Neural cell (in vitro differentiated cells): ENCODE data around the gene GAPVD1.

ENCODE experiments used
- EP300 ChIP-seq: fragments of 450-650 bp; conservative IDR thresholded peaks from 2 replicates; pipeline ENCODE4 v1.6.1; 2014; ENCODE audit warnings: antibody characterized with exemption, mild to moderate bottlenecking, moderate library complexity; ENCODE audit not compliant: poor library complexity, severe bottlenecking
- EZH2 ChIP-seq: fragments of 200-600, 300-800 bp; shearing (Covaris generic), sonication (generic); IDR thresholded peaks from 2 replicates; pipeline ENCODE4 v1.6.1; 2014; ENCODE audit warnings: antibody characterized with exemption, low read length, borderline replicate concordance, mild to moderate bottlenecking; ENCODE audit not compliant: insufficient read depth, poor library complexity, severe bottlenecking
- RAD21 ChIP-seq: fragments of 450-650 bp; conservative IDR thresholded peaks from 2 replicates; pipeline ENCODE4 v1.6.1; 2014; ENCODE audit warnings: antibody characterized with exemption, mild to moderate bottlenecking, moderate library complexity
- SMC3 ChIP-seq: fragments of 450-650 bp; conservative IDR thresholded peaks from 2 replicates; pipeline ENCODE4 v1.6.1; 2014; ENCODE audit warnings: antibody characterized with exemption, mild to moderate bottlenecking, moderate library complexity; ENCODE audit not compliant: poor library complexity
- TF ChIP-seq, protein P1 (sequence below): fragments of 450-650 bp; IDR thresholded peaks from 2 replicates; pipeline ENCODE4 v1.5.1; 2014; ENCODE audit warnings: antibody characterized with exemption, mild to moderate bottlenecking, moderate library complexity; ENCODE audit not compliant: poor library complexity, severe bottlenecking
- TF ChIP-seq, protein P2 (sequence below): IDR thresholded peaks from 2 replicates; pipeline ENCODE4 v1.6.1; 2012; ENCODE audit warnings: borderline replicate concordance

DNA sequence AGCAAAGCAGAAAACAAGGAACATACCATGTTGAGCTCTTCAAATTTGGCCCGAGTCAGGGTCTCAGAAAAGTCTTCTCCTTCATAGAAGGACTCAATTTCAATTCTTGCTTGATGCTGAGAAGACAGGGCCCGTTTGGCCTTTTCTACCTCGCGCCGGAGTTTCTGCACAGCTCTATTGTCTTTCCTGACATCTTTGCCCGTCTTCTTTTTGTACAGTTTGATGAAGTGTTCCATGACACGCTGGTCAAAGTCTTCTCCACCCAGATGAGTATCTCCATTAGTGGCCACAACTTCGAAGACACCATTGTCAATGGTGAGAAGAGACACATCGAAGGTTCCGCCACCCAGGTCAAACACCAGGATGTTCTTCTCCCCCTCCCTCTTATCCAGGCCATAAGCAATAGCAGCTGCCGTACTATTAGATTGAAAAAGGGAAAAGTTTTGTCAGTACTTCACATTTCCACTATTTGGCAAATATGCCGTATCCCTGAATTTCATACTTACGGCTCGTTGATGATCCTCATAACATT, 22.6 kb upstream of the GAPVD1 start:
- TF ChIP-seq, protein P1, sequence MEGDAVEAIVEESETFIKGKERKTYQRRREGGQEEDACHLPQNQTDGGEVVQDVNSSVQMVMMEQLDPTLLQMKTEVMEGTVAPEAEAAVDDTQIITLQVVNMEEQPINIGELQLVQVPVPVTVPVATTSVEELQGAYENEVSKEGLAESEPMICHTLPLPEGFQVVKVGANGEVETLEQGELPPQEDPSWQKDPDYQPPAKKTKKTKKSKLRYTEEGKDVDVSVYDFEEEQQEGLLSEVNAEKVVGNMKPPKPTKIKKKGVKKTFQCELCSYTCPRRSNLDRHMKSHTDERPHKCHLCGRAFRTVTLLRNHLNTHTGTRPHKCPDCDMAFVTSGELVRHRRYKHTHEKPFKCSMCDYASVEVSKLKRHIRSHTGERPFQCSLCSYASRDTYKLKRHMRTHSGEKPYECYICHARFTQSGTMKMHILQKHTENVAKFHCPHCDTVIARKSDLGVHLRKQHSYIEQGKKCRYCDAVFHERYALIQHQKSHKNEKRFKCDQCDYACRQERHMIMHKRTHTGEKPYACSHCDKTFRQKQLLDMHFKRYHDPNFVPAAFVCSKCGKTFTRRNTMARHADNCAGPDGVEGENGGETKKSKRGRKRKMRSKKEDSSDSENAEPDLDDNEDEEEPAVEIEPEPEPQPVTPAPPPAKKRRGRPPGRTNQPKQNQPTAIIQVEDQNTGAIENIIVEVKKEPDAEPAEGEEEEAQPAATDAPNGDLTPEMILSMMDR: no peak
- TF ChIP-seq EZH2: no peak
- TF ChIP-seq RAD21: no peak
- TF ChIP-seq EP300: no peak
- no peak for TF ChIP-seq SMC3
- TF ChIP-seq, protein P2, sequence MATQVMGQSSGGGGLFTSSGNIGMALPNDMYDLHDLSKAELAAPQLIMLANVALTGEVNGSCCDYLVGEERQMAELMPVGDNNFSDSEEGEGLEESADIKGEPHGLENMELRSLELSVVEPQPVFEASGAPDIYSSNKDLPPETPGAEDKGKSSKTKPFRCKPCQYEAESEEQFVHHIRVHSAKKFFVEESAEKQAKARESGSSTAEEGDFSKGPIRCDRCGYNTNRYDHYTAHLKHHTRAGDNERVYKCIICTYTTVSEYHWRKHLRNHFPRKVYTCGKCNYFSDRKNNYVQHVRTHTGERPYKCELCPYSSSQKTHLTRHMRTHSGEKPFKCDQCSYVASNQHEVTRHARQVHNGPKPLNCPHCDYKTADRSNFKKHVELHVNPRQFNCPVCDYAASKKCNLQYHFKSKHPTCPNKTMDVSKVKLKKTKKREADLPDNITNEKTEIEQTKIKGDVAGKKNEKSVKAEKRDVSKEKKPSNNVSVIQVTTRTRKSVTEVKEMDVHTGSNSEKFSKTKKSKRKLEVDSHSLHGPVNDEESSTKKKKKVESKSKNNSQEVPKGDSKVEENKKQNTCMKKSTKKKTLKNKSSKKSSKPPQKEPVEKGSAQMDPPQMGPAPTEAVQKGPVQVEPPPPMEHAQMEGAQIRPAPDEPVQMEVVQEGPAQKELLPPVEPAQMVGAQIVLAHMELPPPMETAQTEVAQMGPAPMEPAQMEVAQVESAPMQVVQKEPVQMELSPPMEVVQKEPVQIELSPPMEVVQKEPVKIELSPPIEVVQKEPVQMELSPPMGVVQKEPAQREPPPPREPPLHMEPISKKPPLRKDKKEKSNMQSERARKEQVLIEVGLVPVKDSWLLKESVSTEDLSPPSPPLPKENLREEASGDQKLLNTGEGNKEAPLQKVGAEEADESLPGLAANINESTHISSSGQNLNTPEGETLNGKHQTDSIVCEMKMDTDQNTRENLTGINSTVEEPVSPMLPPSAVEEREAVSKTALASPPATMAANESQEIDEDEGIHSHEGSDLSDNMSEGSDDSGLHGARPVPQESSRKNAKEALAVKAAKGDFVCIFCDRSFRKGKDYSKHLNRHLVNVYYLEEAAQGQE: no peak
